Measurements from ENCODE around the gene WAC.

Gene WAC

DNA sequence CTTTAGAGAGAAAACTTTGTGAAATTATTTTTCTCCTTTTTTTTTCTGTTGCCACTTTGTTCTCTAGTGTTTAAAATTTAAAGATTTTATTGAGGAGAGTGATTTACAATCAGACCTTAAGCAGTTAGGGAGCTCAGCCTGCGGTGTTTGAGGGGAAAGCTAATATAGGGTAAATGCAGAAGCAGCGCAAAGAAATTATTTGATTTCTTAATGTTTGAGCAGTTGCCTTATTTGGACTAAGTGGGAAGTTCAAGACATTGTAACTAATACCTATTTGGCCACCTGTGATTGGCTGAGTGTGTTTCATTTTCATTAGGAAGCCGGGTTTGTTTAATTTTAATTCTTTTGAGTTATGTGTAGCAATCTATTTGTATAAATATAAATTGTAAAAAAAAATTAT lies 25.3 kb downstream of the WAC start:
- Histone ChIP-seq H3K27me3 (ENCODE audit: insufficient read depth, poor library complexity, severe bottlenecking) (no peaks in the 10 kb centered on the region), H3K9me3 (ENCODE audit: severe bottlenecking) (no peaks in the 10 kb centered on the region), H3K4me1 (ENCODE audit: insufficient read depth, poor library complexity, severe bottlenecking) (peaks cover 48% of the 10 kb centered on the region), H3K27ac (ENCODE audit: poor library complexity, severe bottlenecking) (no peak overlapping the region), H3K4me3 (ENCODE audit: severe bottlenecking) (no peak overlapping the region), H3K36me3 (ENCODE audit: low read depth) (peaks cover 97% of the 10 kb centered on the region)
- ATAC-seq (ENCODE audit: low read depth): no peak
- DNase-seq (ENCODE audit: low spot score): no peak
- TF ChIP-seq, protein P1, sequence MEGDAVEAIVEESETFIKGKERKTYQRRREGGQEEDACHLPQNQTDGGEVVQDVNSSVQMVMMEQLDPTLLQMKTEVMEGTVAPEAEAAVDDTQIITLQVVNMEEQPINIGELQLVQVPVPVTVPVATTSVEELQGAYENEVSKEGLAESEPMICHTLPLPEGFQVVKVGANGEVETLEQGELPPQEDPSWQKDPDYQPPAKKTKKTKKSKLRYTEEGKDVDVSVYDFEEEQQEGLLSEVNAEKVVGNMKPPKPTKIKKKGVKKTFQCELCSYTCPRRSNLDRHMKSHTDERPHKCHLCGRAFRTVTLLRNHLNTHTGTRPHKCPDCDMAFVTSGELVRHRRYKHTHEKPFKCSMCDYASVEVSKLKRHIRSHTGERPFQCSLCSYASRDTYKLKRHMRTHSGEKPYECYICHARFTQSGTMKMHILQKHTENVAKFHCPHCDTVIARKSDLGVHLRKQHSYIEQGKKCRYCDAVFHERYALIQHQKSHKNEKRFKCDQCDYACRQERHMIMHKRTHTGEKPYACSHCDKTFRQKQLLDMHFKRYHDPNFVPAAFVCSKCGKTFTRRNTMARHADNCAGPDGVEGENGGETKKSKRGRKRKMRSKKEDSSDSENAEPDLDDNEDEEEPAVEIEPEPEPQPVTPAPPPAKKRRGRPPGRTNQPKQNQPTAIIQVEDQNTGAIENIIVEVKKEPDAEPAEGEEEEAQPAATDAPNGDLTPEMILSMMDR (IDR thresholded peaks at IDR 0.05; ENCODE audit: poor library complexity, severe bottlenecking): no peak

DNA sequence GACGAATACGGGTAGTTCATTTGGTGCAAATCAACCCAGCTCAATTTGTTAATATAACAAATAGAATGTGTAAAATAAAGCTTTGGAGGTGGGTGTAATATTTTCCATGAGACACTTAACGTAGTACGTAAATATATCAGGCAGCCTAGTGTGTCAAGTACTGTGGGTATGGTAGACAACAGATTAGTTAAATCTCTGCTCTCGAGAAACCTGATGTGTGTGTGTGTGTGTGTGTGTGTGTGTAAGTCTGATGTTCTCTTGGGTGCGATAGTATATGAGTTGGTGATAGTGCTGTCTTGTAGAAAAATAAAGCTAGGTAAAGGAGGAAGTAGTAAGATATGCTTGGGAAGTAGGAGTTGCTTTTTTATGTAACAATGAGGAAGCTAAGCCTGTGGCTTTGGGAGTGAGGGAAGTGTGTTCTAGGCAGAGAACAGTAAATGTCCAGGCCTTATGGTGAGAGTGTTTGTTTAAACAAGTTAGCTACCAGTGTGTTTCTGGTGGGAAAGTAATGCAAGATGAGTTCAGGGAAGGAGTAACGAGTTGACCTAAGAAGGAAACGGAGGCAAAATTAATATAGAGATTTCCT lies 26.1 kb downstream of the WAC start:
- Histone ChIP-seq H3K4me1 (ENCODE audit: insufficient read depth, poor library complexity, severe bottlenecking) (peaks cover 47% of the 10 kb centered on the region), H3K27me3 (ENCODE audit: insufficient read depth, poor library complexity, severe bottlenecking) (no peaks in the 10 kb centered on the region), H3K36me3 (ENCODE audit: low read depth) (peaks cover 93% of the 10 kb centered on the region), H3K9me3 (ENCODE audit: severe bottlenecking) (no peaks in the 10 kb centered on the region), H3K4me3 (ENCODE audit: severe bottlenecking) (no peak overlapping the region), H3K27ac (ENCODE audit: poor library complexity, severe bottlenecking) (peak overlapping the region; percentile 53)
- no peak for DNase-seq (ENCODE audit: low spot score)
- peak; percentile 36; the same call in 2 of the 3 replicates for ATAC-seq (ENCODE audit: low read depth)
- TF ChIP-seq, protein P1 (IDR thresholded peaks at IDR 0.05; ENCODE audit: poor library complexity, severe bottlenecking): no peak

DNA sequence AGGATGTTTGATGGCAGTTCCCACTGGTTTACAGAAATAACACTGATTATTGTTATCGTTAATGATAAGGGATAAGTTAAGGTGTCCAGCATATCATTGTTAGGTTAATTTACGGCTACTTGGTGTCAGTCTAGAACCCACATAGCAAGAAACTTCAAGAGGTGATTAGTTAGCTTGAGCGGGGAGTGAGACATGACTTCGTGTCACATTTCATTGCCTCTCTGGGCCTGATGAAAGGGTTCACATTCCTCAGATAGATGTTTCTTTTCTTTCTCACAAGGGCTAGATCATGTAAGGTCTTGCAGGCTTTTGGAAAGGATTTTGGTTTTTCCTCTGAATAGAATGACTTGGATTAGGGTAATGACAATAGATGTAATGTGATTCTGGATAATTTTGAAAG lies 26.7 kb downstream of the WAC start:
- no peak for DNase-seq (ENCODE audit: low spot score)
- Histone ChIP-seq H3K27me3 (ENCODE audit: insufficient read depth, poor library complexity, severe bottlenecking) (no peaks in the 10 kb centered on the region), H3K9me3 (ENCODE audit: severe bottlenecking) (no peaks in the 10 kb centered on the region), H3K27ac (ENCODE audit: poor library complexity, severe bottlenecking) (peak overlapping the region; percentile 53), H3K36me3 (ENCODE audit: low read depth) (peaks cover 93% of the 10 kb centered on the region), H3K4me1 (ENCODE audit: insufficient read depth, poor library complexity, severe bottlenecking) (peaks cover 47% of the 10 kb centered on the region), H3K4me3 (ENCODE audit: severe bottlenecking) (no peak overlapping the region)
- ATAC-seq (ENCODE audit: low read depth): peak; percentile 86
- TF ChIP-seq, protein P1 (IDR thresholded peaks at IDR 0.05; ENCODE audit: poor library complexity, severe bottlenecking): no peak

DNA sequence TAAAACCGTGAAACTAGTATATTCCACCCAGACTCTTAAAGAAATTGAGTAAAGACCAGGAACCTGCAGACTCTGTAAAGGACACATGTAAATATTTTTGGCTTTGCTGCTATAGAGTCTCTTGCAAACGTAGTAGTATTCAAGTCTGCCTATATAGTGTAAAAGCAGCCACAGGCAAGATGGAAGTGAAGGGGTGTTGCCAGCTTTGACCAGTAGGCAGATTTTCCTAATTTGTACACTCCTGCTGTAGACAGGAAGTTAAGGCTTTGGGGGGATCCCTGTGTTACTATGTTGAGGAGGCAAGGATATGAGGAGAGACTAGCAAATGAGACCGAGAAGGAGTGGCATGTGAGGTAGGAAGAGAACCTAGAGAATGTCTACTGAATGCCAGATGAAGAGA lies 27.7 kb downstream of the WAC start:
- Histone ChIP-seq H3K9me3 (ENCODE audit: severe bottlenecking) (no peaks in the 10 kb centered on the region), H3K27me3 (ENCODE audit: insufficient read depth, poor library complexity, severe bottlenecking) (no peaks in the 10 kb centered on the region), H3K4me3 (ENCODE audit: severe bottlenecking) (no peak overlapping the region), H3K4me1 (ENCODE audit: insufficient read depth, poor library complexity, severe bottlenecking) (peaks cover 47% of the 10 kb centered on the region), H3K27ac (ENCODE audit: poor library complexity, severe bottlenecking) (peak overlapping the region; percentile 53), H3K36me3 (ENCODE audit: low read depth) (peaks cover 93% of the 10 kb centered on the region)
- ATAC-seq (ENCODE audit: low read depth): no peak
- TF ChIP-seq, protein P1 (IDR thresholded peaks at IDR 0.05; ENCODE audit: poor library complexity, severe bottlenecking): no peak
- DNase-seq (ENCODE audit: low spot score): no peak

DNA sequence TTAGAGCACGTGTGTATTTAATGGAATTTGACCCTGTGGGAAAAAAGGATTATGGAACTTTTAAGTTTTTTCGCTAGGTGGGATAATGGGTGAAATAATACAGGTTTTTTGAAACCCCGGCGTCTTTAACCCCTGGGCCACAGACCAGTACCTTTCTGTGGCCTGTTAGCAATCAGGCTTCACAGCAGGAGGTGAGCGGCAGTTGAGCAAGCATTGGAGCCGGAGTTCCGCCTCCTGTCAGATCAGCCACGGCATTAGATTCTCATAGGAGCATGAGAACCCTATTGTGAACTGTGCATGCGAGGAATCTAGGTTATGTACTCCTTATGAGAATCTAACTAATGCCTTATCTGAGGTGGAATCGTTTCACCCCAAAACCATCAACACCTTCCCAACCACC lies 28.6 kb downstream of the WAC start:
- TF ChIP-seq, protein P1 (IDR thresholded peaks at IDR 0.05; ENCODE audit: poor library complexity, severe bottlenecking): no peak
- DNase-seq (ENCODE audit: low spot score): no peak

More for the DNA sequence above, 28.6 kb downstream of the WAC start:
- Histone ChIP-seq H3K9me3 (ENCODE audit: severe bottlenecking) (no peaks in the 10 kb centered on the region), H3K36me3 (ENCODE audit: low read depth) (peaks cover 94% of the 10 kb centered on the region), H3K27ac (ENCODE audit: poor library complexity, severe bottlenecking) (no peak overlapping the region), H3K27me3 (ENCODE audit: insufficient read depth, poor library complexity, severe bottlenecking) (no peaks in the 10 kb centered on the region), H3K4me1 (ENCODE audit: insufficient read depth, poor library complexity, severe bottlenecking) (peaks cover 47% of the 10 kb centered on the region), H3K4me3 (ENCODE audit: severe bottlenecking) (no peak overlapping the region)
- no peak for ATAC-seq (ENCODE audit: low read depth)

Data from RWPE2 (cell line).